SU-DHL-6 (cell line): ENCODE data around the gene MRPL49.

ENCODE experiments used
- CTCF ChIP-seq: fragments of 200-600 bp; sonication (generic); IDR thresholded peaks from one replicate; pipeline ENCODE4 v1.5.1; 2017; ENCODE audit warnings: antibody characterized with exemption, mild to moderate bottlenecking, low read length, moderate library complexity; ENCODE audit not compliant: insufficient read depth, poor library complexity, severe bottlenecking
- EZH2phosphoT487 ChIP-seq: fragments of 200-600 bp; sonication (generic), shearing (Covaris generic); conservative IDR thresholded peaks from 2 replicates; pipeline ENCODE4 v1.6.1; 2018; ENCODE audit warnings: mild to moderate bottlenecking, antibody characterized with exemption, low read length, moderate library complexity, mixed read lengths

- no peak for TF ChIP-seq CTCF
- TF ChIP-seq EZH2phosphoT487, result no peak
Measured at GRCh38 chr11:65087827-65088226, 34.3 kb upstream of the MRPL49 start.
